Posterior vena cava (tissue), 2 donors: ENCODE data around the gene TFEB. TPM values are rescaled to one million over a fixed set of nuclear protein-coding genes. Genes with fewer than 3 reads are reported as not detected.

Source experiments
- DNase-seq: peaks from one replicate; pipeline ENCODE4 v3.0.0-alpha.2; 2020; ENCODE audit warnings: low spot score
- intact Hi-C, 2 donors: fragments of 100-400 bp; cut with DNase I; formaldehyde crosslinking; loops; one replicate each; pipeline versions ENCODE4 v1.14.1 to v1.14.2; 2022 to 2023
- total RNA-seq, 2 donors: library from RNA; stranded (reverse); fragmentation: NEBNext Ultra II Directional; extraction: Animal tissue kit (Norgen Biotek cat#: 25700); gene quantifications; one replicate each; pipeline ENCODE4 v1.2.1, GENCODE V29; 2021
- donor health status: DM: yes; HTN: yes; CAD: no.
- donor health status: DM: yes; HTN: yes; CAD: no.

The TFEB gene
- total RNA-seq, 2 donors from 2014 or later: 15.1 to 20.6 TPM

GRCh38 chr6:41728954-41729353, 6.5 kb downstream of the TFEB start:
- no peak for DNase-seq
- intact Hi-C loops: no loop called here

GRCh38 chr6:41728073-41728936, 7.1 kb downstream of the TFEB start:
- DNase-seq: no peak
- intact Hi-C loops: no loop called here

DNA sequence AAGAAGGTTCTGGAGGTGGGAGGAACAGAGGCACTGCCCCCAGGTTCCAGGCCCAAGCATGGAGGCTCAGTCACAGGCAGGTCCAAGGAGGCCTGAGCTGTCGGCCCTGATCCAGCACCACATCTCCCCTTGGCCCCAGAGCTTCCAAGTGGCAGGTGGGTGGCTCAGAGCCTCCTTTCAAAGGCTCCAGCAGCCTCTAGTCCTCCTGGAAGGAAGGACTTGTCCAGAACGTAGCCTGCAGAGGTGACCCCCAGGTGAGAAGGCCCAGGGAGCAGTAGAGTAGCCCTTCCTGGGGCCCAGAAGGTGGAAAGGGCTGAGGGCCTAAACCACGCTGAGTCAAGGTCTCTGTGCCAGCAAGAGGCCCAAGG, 7.7 kb downstream of the TFEB start:
- intact Hi-C loops: no loop called here
- DNase-seq: no peak

DNA sequence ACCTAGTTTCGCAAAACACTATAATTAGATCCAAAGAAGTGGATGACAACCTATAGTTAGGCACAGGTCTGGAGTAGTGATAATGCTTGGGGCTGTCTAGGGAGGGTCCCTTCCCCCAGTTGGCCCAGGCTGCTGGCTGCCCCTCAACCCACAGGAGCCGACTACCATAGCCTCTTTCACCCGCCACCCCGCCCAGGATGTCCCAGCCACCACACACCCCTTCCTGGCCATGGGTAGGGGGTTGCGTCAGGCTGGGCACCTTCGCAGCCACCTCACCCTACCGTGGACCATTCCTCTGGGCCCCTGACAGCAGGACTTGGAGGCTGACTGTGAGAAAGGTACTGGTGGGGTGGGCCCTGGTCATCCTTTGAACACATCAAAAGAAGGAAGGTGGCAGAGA, 8.5 kb downstream of the TFEB start:
- intact Hi-C loops: no loop called here
- no peak for DNase-seq

DNA sequence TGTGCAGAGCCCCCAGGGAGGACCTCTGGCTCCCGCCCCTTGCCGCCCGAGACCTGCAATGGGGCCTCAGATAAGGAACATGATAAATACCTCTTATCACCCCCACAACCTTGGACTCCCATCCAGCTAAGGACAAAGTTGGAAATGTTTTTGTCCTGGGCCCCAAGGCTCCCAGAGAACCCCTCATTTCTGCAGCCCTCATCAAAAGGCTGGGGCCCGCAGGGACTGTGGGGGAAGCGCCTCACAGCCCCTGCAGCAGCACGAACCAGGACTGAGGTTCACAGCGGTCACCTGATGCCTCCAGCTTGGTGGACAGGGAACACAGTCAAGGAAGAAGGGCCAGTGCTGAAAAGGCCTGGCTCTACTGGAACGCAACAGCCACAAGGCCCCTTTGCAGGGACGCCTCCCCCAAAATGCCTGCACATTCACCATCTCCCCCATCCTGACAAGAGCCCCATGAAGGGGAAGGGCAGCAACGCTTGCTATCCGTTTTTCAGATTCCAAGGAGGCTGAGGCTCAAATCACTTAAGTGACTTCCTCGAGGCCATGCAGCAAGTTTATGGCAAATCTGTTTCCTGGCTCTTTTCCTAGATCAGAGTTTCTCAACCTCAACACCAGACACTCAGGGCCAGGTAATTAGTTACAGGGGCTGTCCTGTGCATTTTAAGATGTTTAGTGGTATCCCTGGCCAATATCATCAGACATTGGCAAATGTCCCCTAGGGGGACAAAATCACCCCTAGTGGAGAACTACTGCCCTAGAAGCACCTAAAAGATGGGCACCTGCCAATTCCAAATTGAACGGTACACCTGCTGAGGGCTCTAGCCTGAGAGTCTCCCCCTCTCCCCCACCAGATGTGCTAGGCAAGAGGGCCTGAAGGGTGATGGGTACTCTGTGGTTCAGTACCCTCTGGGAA, 10.6 kb downstream of the TFEB start:
- intact Hi-C loops: no loop called here
- no peak for DNase-seq

- intact Hi-C loops: no loop called here
- DNase-seq: no peak
Measured at GRCh38 chr6:41724228-41724580, 11.2 kb downstream of the TFEB start.

DNA sequence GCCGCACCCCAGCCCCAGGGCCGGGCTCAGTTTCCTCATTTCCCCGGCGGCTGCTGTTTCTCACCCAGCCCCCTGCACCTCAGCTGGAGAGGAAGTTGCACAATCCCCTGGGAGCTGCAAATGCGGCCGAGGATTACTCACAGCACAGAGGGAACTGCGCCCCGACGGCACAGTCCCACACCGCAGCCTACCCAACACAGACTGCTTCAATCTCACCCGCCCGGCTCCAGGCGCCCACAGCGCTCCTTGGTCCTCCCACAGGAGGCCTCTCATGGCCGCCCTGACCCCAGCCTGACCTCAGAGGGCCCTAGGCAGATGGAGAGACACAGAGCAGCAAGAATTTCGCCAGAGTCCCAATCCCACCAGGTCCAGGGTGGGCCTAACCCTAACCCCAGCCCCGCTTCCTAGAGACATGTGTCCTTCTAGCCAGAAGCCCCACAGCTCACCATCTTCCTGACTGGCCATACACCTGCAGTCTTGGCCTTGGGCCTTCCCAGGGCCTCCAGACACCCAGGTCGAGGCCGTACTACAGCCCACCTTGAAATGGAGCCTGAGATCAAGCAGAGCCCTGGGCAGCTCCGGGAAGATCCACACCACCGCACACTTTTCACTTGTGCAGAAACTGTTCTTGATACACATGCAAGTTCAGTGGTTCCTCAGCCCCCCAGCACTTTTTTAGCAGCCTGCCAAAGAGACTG, 11.7 kb downstream of the TFEB start:
- intact Hi-C loops: no loop called here
- DNase-seq: peak; percentile 94

- no peak for DNase-seq
- intact Hi-C loops: no loop called here
Measured at GRCh38 chr6:41722969-41723529, 12.4 kb downstream of the TFEB start.

DNA sequence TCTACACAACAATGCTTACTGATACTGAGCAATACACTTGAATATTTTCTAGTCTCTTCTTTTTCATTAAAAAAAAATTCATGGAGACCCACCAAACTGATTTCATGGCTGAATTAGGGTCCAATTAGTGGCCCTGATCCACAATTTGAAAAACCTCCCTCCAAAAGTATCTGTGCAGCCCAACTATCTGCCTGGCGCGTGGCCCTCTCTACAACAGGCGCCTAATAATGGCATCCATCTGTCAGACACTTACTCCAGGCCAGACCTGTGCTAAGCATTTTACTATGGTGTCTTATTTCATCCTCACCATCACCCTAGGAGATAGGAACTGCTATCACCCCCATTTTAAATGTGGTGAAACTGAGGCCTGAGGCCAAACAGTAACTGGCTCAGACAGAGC, 14.0 kb downstream of the TFEB start:
- DNase-seq: no peak
- intact Hi-C loops: no loop called here

GRCh38 chr6:41720783-41721182, 14.6 kb downstream of the TFEB start:
- DNase-seq: no peak
- intact Hi-C loops: no loop called here

DNA sequence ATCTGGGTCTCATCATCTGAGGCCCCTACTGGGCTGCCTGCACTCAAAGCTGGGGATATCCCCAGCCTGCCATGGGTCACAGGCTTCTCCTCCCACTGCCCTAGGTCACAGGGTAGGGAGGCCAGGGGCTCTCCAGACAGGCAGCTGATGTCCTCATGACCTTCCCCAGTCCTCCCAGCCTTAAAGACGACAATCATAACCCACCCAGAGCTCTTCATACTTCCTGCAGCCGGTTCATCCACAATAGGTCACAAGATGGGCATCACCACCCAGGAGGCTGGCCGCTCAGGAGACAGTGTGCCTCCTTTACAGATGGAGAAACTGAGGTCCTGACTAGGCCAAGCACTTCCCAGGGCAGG, 15.2 kb downstream of the TFEB start:
- intact Hi-C loops: no loop called here
- DNase-seq: no peak

GRCh38 chr6:41719436-41720261, 15.8 kb downstream of the TFEB start:
- no peak for DNase-seq
- intact Hi-C loops: no loop called here

GRCh38 chr6:41718828-41719227, 16.6 kb downstream of the TFEB start:
- no peak for DNase-seq
- intact Hi-C loops: no loop called here

GRCh38 chr6:41717392-41717736, 18.0 kb downstream of the TFEB start:
- intact Hi-C loops: no loop called here
- DNase-seq: no peak

DNA sequence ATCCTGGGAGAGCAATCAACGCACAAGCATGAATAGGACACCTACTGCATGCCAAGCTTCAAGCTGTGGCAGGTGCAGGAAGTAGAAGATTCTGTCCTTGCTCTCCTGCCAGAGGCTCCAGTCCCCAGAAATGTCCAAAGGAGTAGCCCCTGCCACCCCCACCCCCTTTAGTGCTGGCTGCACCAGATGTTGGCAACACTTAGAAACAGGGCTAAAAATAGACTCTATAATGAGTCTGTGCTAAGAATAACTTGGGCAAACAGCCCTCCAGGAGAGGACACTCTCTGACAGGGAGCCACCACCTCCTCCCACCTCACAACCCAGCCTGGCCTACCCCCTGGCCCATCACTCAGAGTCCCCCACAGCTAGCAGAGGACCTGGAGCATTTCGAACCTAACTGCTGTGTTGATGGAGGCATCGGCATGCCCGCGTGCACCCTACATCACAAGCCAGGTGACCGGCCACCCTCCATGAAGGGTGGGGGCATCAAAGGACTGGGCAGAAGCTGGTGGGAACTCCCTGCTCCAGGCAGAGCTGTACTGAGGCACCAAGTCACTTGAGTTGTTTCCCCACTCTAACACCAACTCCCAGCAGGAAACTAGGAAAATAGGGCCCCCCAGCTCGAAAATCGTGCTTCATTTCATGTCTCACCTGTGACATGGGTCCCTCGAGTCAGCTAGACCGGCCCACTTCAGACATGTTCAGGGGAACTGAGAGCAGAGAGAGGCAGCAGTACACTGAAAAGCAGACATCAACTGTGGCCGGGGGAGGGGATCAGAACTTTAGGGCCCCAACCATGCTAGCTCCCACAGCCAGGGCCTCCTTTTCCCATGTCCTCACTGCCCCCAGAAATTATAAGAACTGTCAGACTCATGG, 18.7 kb downstream of the TFEB start:
- no peak for DNase-seq
- intact Hi-C loops: no loop called here

GRCh38 chr6:41715795-41716515, 19.5 kb downstream of the TFEB start:
- no peak for DNase-seq
- intact Hi-C loops: no loop called here

DNA sequence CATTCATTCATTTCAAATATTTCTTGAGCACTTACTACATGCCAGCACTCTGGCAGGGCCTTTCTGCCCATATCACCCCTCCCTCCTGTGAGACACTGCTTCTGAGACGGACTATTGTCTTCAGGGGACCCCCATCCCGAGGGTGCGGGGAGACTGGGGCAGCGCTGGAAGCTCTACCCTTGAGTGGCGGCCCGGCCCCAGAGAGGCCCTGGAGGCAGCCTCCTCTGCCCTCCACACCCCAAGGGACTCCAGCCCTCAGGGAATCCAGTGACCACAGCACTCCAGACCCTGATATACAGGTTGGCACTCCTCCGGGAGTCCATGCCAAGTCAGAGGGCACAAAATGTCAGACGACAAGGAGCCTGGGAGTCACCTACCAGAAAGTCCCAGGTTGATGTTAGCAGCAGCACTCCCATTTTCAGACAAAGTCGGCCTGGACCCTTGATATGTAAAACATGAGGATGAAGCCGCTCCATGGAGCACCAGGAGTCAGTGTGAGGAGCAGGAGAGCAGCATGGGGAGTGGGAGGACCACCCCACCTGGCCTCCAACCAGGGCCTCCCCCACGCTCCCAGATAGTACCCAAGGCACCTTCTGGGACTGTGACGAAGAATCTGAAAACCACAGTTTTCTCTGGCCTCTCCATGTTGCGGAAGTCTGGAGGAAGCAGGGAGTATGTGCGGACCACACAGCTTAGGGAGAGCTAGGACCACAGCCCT, 20.7 kb downstream of the TFEB start:
- no peak for DNase-seq
- intact Hi-C loops: no loop called here
